ENCODE measurements around the gene HACD3. TPM values are rescaled to one million over a fixed set of nuclear protein-coding genes. Genes with fewer than 3 reads are reported as not detected.
"Not testable (repeated sequence)": the region's sequence is repeated elsewhere in the genome, so short reads cannot be mapped to it uniquely, and the experiment has no call there.

The HACD3 gene
- total RNA-seq, 1 donor from 2014 or later = 80.5 TPM

DNA sequence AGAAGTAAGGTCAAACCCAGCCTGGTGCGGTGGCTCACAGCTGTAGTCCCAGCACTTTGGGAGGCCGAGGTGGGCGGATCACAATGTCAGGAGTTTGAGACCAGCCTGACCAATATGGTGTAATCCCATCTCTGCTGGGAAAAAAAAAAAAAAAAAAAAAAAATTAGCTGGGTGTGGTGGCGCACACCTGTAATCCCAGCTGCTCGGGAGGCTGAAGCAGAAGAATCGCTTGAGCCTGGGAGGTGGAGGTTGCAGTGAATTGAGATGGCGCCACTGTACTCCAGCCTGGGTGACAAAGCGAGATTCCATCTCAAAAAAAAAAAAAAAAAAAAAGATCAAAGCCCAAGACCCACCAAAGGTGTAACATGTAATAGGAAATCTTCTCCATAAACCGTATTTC, 19.0 kb downstream of the HACD3 start:
- not testable (repeated sequence) for DNase-seq (ENCODE audit: low spot score)

GRCh38 chr15:65550681-65551098, 20.4 kb downstream of the HACD3 start:
- no peak for DNase-seq (ENCODE audit: low spot score)

GRCh38 chr15:65551183-65551582, 20.9 kb downstream of the HACD3 start:
- no peak for DNase-seq (ENCODE audit: low spot score)

DNA sequence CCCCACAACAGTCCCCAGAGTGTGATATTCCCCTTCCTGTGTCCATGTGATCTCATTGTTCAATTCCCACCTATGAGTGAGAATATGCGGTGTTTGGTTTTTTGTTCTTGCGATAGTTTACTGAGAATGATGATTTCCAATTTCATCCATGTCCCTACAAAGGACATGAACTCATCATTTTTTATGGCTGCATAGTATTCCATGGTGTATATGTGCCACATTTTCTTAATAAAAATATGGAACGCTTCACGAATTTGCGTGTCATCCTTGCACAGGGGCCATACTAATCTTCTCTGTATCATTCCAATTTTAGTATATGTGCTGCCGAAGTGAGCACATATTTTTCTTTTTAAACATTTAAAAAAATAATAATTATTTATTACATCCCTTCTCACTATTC, 22.6 kb downstream of the HACD3 start:
- DNase-seq (ENCODE audit: low spot score) = not testable (repeated sequence)

DNA sequence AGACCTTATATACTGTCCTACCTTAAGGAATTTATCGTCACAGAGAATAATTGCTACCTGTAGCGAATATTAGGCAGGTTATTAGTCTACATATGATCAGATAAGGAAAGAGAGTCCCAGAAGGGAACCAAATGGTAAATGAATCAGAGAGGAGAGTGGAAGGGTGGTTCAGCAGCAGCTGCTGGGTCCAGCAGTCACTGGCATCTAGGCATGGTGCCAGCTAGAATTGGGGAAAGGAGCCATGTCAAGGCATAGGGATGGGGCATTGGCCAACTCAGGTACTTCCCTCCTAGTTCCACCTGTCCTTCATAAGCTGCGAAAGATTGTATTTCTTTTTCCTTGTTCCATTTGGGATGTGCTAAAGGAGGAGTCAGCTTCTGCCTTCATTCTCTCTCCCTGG, 23.4 kb downstream of the HACD3 start:
- DNase-seq (ENCODE audit: low spot score) = no peak

- DNase-seq (ENCODE audit: low spot score) = no peak
These were observed 26.4 kb downstream of the HACD3 start for GRCh38 chr15:65556622-65557021.

DNA sequence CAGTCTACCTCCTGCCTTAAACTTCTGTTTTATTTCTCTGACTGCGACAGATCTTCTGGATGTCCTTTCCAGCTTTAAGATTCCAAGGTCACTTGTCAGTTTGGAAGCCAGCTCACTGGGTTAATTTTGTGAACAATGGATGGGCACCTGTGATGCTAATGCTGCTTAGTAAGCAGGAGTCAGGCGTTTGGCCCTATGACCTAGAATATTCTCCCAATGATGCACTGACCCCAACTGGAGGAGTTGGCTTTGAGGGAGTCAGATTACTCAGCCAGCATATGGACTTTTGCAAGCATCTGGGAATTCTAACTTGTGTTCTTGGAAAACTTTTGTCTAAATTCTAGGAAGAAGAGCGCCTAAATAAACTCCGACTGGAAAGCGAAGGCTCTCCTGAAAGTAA, 28.1 kb downstream of the HACD3 start:
- DNase-seq (ENCODE audit: low spot score) = no peak

- DNase-seq (ENCODE audit: low spot score) = no peak
These were observed 28.9 kb downstream of the HACD3 start for GRCh38 chr15:65558997-65559760.

- no peak for DNase-seq (ENCODE audit: low spot score)
These were observed 29.7 kb downstream of the HACD3 start for GRCh38 chr15:65559941-65560340.

DNA sequence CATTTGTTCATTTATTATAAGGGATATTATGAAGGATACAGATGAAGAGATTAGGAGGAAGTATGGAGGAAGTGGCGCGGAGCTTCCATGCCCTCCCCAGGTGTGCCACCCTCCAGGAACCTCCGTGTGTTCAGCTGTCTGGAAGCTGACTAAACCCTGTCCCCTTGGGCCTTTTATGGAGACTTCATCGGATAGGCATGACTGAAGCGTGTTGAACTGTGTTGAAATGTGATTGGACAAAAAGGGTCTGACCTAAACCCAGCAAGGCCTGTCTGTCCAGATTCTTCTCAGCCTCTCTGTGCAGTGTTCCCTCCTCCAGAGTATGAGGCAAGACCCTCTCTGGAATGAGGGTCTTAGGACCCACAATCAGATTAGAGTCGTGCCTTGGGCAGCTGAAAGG, 31.7 kb downstream of the HACD3 start:
- no peak for DNase-seq (ENCODE audit: low spot score)

DNA sequence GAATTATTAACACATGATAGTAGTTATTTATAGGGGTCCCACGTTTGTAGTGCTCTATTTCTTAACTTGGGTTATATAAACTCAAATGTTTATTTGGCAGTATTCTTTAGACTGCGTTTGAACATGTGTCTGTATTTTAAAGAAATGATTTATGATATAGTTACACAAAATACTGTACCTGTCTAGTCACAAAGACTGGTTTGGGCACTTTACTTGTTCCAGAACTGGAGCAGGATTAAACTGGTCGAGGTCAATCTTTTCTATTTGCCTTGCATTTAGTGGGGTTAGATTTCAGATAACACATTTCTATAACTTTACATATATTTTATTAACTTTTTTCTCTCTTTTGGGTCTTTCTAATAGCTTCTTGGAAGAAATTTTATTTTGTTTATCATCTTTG, 39.5 kb downstream of the HACD3 start:
- no peak for DNase-seq (ENCODE audit: low spot score)

GRCh38 chr15:65571971-65572370, 41.7 kb downstream of the HACD3 start:
- no peak for DNase-seq (ENCODE audit: low spot score)

GRCh38 chr15:65576664-65577063, 46.4 kb downstream of the HACD3 start:
- no peak for DNase-seq (ENCODE audit: low spot score)

DNA sequence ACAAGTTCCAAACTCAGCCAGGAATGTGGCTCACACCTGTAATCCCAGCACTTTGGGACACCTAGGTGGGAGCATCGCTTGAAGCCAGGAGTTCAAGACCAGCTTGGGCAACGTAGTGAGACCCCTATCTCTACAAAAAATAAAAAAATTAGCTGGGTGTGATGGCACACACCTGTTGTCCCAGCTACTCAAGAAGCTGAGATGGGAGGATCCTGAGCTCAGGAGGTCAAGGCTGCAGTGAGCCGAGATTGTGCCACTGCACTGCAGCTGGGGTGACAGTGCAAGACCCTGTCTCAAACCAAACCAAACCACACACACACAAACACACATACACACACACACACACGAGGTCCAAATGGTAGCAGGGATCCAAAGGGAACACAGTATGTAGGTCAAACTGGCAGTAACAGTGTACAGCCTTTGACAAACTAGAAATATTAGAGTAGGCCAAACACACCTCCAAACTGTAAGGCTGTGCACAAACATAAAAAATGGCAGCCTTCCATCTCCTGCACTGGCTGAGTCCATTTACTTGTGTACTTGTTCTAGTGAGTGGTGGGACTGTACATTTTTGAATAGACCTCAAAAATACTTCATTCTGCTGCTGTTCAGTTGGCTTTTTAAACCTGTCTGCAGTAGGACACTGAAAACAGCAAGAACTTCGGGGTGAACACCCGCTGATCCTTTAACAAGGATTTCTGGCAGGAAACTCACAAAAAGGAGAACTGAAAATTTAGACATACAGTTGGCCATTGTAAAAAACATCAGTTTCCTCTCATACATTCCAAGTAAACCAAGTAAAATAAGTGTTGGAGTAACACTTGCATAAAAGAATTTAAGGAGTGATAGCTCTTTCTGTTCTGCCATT, 47.1 kb downstream of the HACD3 start:
- no peak for DNase-seq (ENCODE audit: low spot score)

GRCh38 chr15:65578904-65579728, 48.9 kb downstream of the HACD3 start:
- DNase-seq (ENCODE audit: low spot score) = no peak

GRCh38 chr15:65579762-65580161, 49.5 kb downstream of the HACD3 start:
- DNase-seq (ENCODE audit: low spot score) = no peak

DNA sequence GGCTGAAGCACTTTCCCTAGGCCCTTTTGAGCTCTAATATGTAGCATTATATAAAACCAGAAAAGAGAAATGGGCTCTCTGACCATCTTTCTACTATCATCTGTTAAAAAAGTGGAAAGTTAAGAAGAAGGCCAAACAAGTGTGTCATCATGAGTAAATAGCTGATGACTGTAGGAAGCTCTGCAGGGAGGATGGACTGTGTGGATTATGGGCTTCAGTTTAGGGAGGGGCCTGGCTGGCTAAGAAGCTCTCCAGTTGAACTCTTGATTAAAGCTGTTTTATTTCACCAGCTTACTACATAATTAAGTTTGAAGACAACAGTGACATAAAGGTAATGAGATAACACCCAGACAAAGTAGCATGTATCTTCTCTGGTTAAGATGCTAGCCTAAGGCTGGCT, 50.0 kb downstream of the HACD3 start:
- no peak for DNase-seq (ENCODE audit: low spot score)

GRCh38 chr15:65583701-65584100, 53.4 kb downstream of the HACD3 start:
- DNase-seq (ENCODE audit: low spot score) = no peak

DNA sequence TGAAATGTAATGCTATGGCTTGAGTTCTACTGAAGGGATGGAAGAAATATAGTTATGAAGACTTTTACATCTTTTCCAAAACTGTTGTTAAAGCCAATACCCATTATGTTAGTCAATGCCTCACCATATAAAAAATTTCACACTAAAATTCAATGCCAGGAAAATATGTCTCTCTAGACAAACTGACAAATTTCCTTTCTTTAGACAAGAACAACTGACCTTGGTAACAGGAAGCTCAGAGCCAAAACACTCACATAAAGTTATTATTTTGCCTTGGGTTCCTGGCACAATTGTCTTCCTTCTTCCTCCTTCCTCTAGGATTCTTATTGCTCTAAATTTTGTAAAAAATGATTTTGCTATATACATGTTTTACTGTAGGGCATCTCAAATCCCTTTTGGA, 54.0 kb downstream of the HACD3 start:
- no peak for DNase-seq (ENCODE audit: low spot score)

GRCh38 chr15:65587094-65587493, 56.8 kb downstream of the HACD3 start:
- DNase-seq (ENCODE audit: low spot score) = no peak

DNA sequence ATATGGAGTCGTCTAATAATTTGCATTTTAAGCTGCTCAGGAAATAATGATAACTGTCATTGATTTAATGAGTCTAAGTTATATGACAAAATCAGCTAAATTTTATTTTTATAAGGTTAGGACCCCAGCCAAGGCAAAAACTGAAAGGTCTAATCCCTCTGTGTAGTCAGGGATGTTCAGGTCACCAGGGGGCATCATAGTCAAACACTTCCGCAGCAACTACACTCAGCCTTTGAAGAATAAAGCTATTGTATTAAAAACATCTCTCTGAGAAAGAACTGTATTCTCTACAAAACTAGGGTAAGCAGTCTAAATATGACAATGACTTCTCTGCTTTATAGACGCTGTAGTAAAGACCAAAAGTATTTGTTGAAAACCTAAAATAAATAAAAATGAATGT, 65.7 kb downstream of the HACD3 start:
- DNase-seq (ENCODE audit: low spot score) = no peak

GRCh38 chr15:65598468-65598867, 68.2 kb downstream of the HACD3 start:
- no peak for DNase-seq (ENCODE audit: low spot score)
